Esophagus squamous epithelium (tissue), 5 donors: ENCODE data around the gene ARID1A. TPM values are rescaled to one million over a fixed set of nuclear protein-coding genes. Genes with fewer than 3 reads are reported as not detected.

Experiments used
- DNase-seq: peaks from one replicate; lab custom pipeline; 2025; lab: John Stamatoyannopoulos, UW
- H3K27ac ChIP-seq, 4 donors: fragments of 200-600 bp; sonication (generic); one replicate each; pipeline ENCODE4 v1.5.1; 2016 to 2019; ENCODE audit warnings: mild to moderate bottlenecking in 1 of 4
- H3K27me3 ChIP-seq, 4 donors: fragments of 200-600 bp; sonication (generic); 1 replicate in 3 of 4; 2 replicates in 1 of 4; pipeline versions ENCODE4 v1.5.1 to v1.6.0; 2017 to 2021; ENCODE audit warnings: antibody characterized with exemption in 1 of 4
- H3K36me3 ChIP-seq, 3 donors: fragments of 200-600 bp; sonication (generic); one replicate each; pipeline ENCODE4 v1.5.1; 2016 to 2019
- H3K4me1 ChIP-seq, 3 donors: fragments of 200-600 bp; sonication (generic); one replicate each; pipeline ENCODE4 v1.5.1; 2017 to 2019
- H3K4me3 ChIP-seq, 4 donors: fragments of 200-600 bp; sonication (generic); 1 replicate in 3 of 4; 2 replicates in 1 of 4; pipeline ENCODE4 v1.5.1; 2016 to 2019; ENCODE audit warnings: mild to moderate bottlenecking in 2 of 4, moderate library complexity in 1 of 4
- H3K9me3 ChIP-seq, 3 donors: fragments of 200-600 bp; sonication (generic); one replicate each; pipeline ENCODE4 v1.5.1; 2016 to 2019
- CTCF ChIP-seq, 6 experiments: fragments of 450-650 bp in 4 of 6; fragments of 200-600 bp in 2 of 6; sonication (generic) in 2 of 6; IDR thresholded peaks; one replicate each; pipeline ENCODE4 v1.5.1; 2016 to 2019; ENCODE audit warnings: antibody characterized with exemption in 6 of 6, mild to moderate bottlenecking in 4 of 6, moderate library complexity in 4 of 6
- POLR2A ChIP-seq, 4 donors: fragments of 450-650 bp; IDR thresholded peaks; one replicate each; pipeline ENCODE4 v1.6.1; 2017; ENCODE audit warnings: antibody characterized with exemption in 4 of 4, mild to moderate bottlenecking in 4 of 4, moderate library complexity in 3 of 4
- WGBS, 2 donors: methylation state at CpG; one replicate each; pipeline ENCODE4 v1.1.5; 2018; 5-methylcytosine and 5-hydroxymethylcytosine counted together
- intact Hi-C: fragments of 100-400 bp; cut with DNase I; formaldehyde crosslinking; loops from one replicate; pipeline ENCODE4 v1.15.0; 2022
- total RNA-seq, 4 donors: library from RNA; depleted of rRNA; stranded (reverse); fragments of >200 nt; gene quantifications; one replicate each; pipeline ENCODE4 v1.1.0, GENCODE V29; 2016
- donor health status: DM: yes; HTN: yes; CAD: no.

Gene ARID1A
- total RNA-seq, 4 donors from 2014 or later: 23.9 to 60.2 (median 43.5) TPM

- Histone ChIP-seq H3K4me1 (peaks cover 62 to 90% (median 67%) of the 10 kb centered on the region in 3 donors), H3K27ac (peak overlapping the region; percentile 22 to 72 (median 50)), H3K4me3 (peak overlapping the region in 1 of 4 donors; percentile 24), H3K27me3 (no peaks in the 10 kb centered on the region), H3K36me3 (peaks cover 0 to 30% (median 0%) of the 10 kb centered on the region in 3 donors), H3K9me3 (no peaks in the 10 kb centered on the region)
- TF ChIP-seq CTCF (IDR thresholded peaks at IDR 0.05) (no peak), POLR2A (IDR thresholded peaks at IDR 0.05) (no peak)
- no peak for DNase-seq
- intact Hi-C loops: no loop called here
- 24 to 38% methylated on average over 1 of the region's 1 CpG for WGBS, 2 donors
These were observed 10.0 kb downstream of the ARID1A start for GRCh38 chr1:26705788-26706311.

- H3K4me3 ChIP-seq: peak overlapping the region in 1 of 4 donors; percentile 24
- peaks cover 57 to 90% (median 63%) of the 10 kb centered on the region in 3 donors for H3K4me1 ChIP-seq
- H3K9me3 ChIP-seq: no peaks in the 10 kb centered on the region
- DNase-seq: no peak
- 6 to 8% methylated on average over 5 of the region's 5 CpGs for WGBS, 2 donors
- TF ChIP-seq POLR2A (IDR thresholded peaks at IDR 0.05) (no peak), CTCF (IDR thresholded peaks at IDR 0.05) (no peak)
- intact Hi-C loops: no loop called here
- peaks cover 0 to 35% (median 0%) of the 10 kb centered on the region in 3 donors for H3K36me3 ChIP-seq
- peak overlapping the region; percentile 50 to 72 (median 59) for H3K27ac ChIP-seq
- H3K27me3 ChIP-seq: no peaks in the 10 kb centered on the region
These were observed 10.5 kb downstream of the ARID1A start for GRCh38 chr1:26706315-26706714.

- intact Hi-C loops: no loop called here
- no peak overlapping the region for H3K4me3 ChIP-seq
- H3K36me3 ChIP-seq: peaks cover 0 to 63% (median 0%) of the 10 kb centered on the region in 3 donors
- DNase-seq: no peak
- WGBS, 2 donors: 83 to 88% methylated on average over 5 of the region's 5 CpGs
- no peak for TF ChIP-seq CTCF (IDR thresholded peaks at IDR 0.05)
- TF ChIP-seq POLR2A (IDR thresholded peaks at IDR 0.05): no peak
- H3K4me1 ChIP-seq: peaks cover 16 to 90% (median 33%) of the 10 kb centered on the region in 3 donors
- H3K9me3 ChIP-seq: no peaks in the 10 kb centered on the region
- no peaks in the 10 kb centered on the region for H3K27me3 ChIP-seq
- no peak overlapping the region for H3K27ac ChIP-seq
These were observed 15.0 kb downstream of the ARID1A start for GRCh38 chr1:26710811-26711210.

GRCh38 chr1:26711777-26712176 is 16.0 kb downstream of the ARID1A start:
- DNase-seq: no peak
- H3K36me3 ChIP-seq: peaks cover 0 to 63% (median 0%) of the 10 kb centered on the region in 3 donors
- H3K9me3 ChIP-seq: no peaks in the 10 kb centered on the region
- H3K27ac ChIP-seq: no peak overlapping the region
- H3K4me1 ChIP-seq: peaks cover 6 to 90% (median 33%) of the 10 kb centered on the region in 3 donors
- 97 to 98% methylated on average over 5 of the region's 5 CpGs for WGBS, 2 donors
- no peaks in the 10 kb centered on the region for H3K27me3 ChIP-seq
- H3K4me3 ChIP-seq: no peak overlapping the region
- intact Hi-C loops: no loop called here
- TF ChIP-seq POLR2A (IDR thresholded peaks at IDR 0.05) (no peak), CTCF (IDR thresholded peaks at IDR 0.05) (no peak)

GRCh38 chr1:26717017-26717491 is 21.2 kb downstream of the ARID1A start:
- H3K9me3 ChIP-seq: no peaks in the 10 kb centered on the region
- WGBS, 2 donors: 18 to 25% methylated on average over 2 of the region's 2 CpGs
- no peaks in the 10 kb centered on the region for H3K27me3 ChIP-seq
- H3K27ac ChIP-seq: peak overlapping the region in 3 of 4 donors; percentile 25 to 38 (median 33)
- peaks cover 13 to 100% (median 50%) of the 10 kb centered on the region in 3 donors for H3K4me1 ChIP-seq
- intact Hi-C loops: no loop called here
- no peak overlapping the region for H3K4me3 ChIP-seq
- peaks cover 0 to 48% (median 8%) of the 10 kb centered on the region in 3 donors for H3K36me3 ChIP-seq
- no peak for DNase-seq
- no peak for TF ChIP-seq POLR2A (IDR thresholded peaks at IDR 0.05)
